Cardiac muscle cell (in vitro differentiated cells and primary cell): ENCODE measurements around the gene FOCAD. TPM values are rescaled to one million over a fixed set of nuclear protein-coding genes. Genes with fewer than 3 reads are reported as not detected.

ENCODE experiments used
- DNase-seq, 2 donors: peaks; one replicate each; pipeline versions ENCODE4 v3.0.0 to v3.0.0-alpha.2; 2010 to 2017; ENCODE audit warnings: low read depth in 1 of 2, low spot score in 1 of 2
- H3K27ac ChIP-seq: fragments of 200-600 bp; sonication (generic); 2 replicates; pipeline ENCODE4 v1.5.1; 2016
- H3K27me3 ChIP-seq: fragments of 200-600 bp; sonication (generic); 2 replicates; pipeline ENCODE4 v1.6.0; 2016; ENCODE audit warnings: control low read depth
- H3K36me3 ChIP-seq: fragments of 200-600 bp; sonication (generic); 2 replicates; pipeline ENCODE4 v1.5.1; 2016; ENCODE audit warnings: control low read depth
- H3K4me1 ChIP-seq: fragments of 200-600 bp; sonication (generic); 2 replicates; pipeline ENCODE4 v1.8.1; 2017; ENCODE audit warnings: low read depth, mild to moderate bottlenecking, mixed run types
- H3K4me3 ChIP-seq: fragments of 200-600 bp; sonication (generic); 2 replicates; pipeline ENCODE4 v1.5.1; 2016; ENCODE audit warnings: mild to moderate bottlenecking
- H3K9me3 ChIP-seq: fragments of 200-600 bp; sonication (generic); 2 replicates; pipeline ENCODE4 v1.5.1; 2017; ENCODE audit warnings: low read depth, mild to moderate bottlenecking, control low read depth
- CTCF ChIP-seq: IDR thresholded peaks from 2 replicates; pipeline ENCODE4 v1.5.1; 2012; ENCODE audit warnings: low read depth, mild to moderate bottlenecking, low read length
- polyA plus RNA-seq: library from polyadenylated mRNA; unstranded; fragments of >200 nt; fragmentation: Nextera tagmentation; extraction: Ambion mirVana; gene quantifications from 2 replicates; pipeline ENCODE4 v1.2.1, GENCODE V29; 2016
- total RNA-seq: library from RNA; depleted of rRNA; stranded (reverse); fragments of >200 nt; gene quantifications from 2 replicates; pipeline ENCODE4 v1.2.3, GENCODE V29; 2016

FOCAD gene
- total and polyA plus RNA-seq, 2 experiments from 2014 or later = 32.9 to 57.0 TPM

DNA sequence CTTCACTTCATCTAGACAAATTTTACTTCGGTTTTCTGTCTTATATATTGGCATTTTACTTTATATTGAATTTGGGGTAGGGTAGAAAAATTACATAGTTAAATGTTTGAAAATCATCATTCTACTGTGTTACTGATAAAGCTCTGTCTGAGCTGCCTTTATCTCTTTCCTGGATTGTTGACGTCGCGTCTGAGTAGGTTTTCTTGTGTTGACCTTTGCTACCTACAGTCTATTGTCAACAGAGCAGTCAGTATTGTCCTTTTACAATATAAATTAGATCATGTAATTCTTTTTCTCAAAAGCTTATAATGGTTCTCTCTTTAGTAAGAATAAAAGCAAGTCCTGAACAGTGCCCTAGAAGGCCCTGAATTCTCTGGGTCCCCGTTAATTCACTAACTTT is 219.2 kb downstream of the FOCAD start:
- Histone ChIP-seq H3K27ac (no peak overlapping the region), H3K4me1 (peaks cover 23% of the 10 kb centered on the region), H3K4me3 (no peak overlapping the region), H3K27me3 (no peaks in the 10 kb centered on the region), H3K9me3 (no peaks in the 10 kb centered on the region), H3K36me3 (no peaks in the 10 kb centered on the region)
- no peak for TF ChIP-seq CTCF
- DNase-seq = no peak

DNA sequence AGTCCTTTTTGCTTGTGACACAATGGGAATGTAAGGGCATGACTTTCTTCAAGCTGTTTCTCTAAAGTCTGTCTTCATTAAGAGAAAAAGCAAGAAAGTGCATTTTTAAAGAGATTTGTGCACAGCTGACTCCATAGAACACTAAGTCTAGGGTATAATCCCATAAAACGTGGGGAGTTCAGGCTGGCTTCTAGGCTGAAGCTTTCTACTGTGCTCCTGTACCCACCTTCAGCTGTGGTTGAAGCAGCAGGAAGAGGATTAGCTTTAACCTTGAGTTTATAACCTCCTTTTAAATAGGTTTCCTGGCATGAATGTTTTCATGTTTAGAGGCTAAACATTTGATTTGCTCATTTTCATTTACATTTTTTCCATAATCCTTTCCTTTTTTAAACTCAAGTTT is 220.9 kb downstream of the FOCAD start:
- peaks cover 9% of the 10 kb centered on the region for H3K4me1 ChIP-seq
- no peaks in the 10 kb centered on the region for H3K9me3 ChIP-seq
- no peak overlapping the region for H3K27ac ChIP-seq
- no peak for TF ChIP-seq CTCF
- no peaks in the 10 kb centered on the region for H3K27me3 ChIP-seq
- H3K36me3 ChIP-seq = no peaks in the 10 kb centered on the region
- DNase-seq = no peak
- no peak overlapping the region for H3K4me3 ChIP-seq

DNA sequence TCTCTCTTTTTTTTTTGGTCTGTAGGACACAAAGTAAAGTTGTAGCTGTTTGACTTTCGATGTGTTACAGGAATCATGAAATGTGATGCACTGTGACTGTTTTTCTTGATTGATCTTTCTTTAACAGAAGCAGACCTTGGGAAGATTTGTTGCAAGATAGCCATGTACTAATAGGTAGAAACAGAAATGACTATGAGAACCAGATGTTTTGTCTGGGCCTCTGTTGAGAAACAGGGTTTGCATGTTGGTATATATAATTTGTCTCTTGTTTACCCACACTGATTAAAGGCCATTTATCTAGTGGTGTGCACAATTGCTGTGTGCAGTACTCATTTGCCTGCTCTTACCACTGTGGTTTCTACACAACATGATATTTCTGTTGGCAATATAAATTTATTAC is 222.3 kb downstream of the FOCAD start:
- Histone ChIP-seq H3K27me3 (no peaks in the 10 kb centered on the region), H3K9me3 (no peaks in the 10 kb centered on the region), H3K4me1 (peaks cover 6% of the 10 kb centered on the region), H3K4me3 (no peak overlapping the region), H3K36me3 (no peaks in the 10 kb centered on the region), H3K27ac (no peak overlapping the region)
- DNase-seq = no peak
- TF ChIP-seq CTCF = no peak

DNA sequence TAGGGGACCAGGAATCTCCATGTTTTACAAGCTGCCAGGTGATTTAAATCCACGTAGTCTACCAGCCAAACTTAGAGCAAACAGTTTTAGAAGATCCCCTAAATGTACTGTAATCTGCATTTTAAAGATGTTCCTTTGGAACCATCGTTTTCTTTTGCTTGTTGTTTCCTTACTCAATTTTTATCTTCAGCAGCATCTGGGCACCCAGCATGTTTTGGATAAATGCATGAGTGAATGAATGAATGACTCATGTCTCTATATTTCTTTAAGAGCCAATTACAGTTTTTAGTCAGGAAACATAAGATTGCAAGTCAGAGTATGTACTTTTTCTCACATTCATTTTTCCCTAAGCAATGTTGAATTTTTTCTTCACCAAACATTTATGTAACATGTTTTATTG is 224.4 kb downstream of the FOCAD start:
- Histone ChIP-seq H3K4me1 (peaks cover 13% of the 10 kb centered on the region), H3K36me3 (no peaks in the 10 kb centered on the region), H3K9me3 (no peaks in the 10 kb centered on the region), H3K27ac (no peak overlapping the region), H3K27me3 (no peaks in the 10 kb centered on the region), H3K4me3 (no peak overlapping the region)
- no peak for DNase-seq
- no peak for TF ChIP-seq CTCF

DNA sequence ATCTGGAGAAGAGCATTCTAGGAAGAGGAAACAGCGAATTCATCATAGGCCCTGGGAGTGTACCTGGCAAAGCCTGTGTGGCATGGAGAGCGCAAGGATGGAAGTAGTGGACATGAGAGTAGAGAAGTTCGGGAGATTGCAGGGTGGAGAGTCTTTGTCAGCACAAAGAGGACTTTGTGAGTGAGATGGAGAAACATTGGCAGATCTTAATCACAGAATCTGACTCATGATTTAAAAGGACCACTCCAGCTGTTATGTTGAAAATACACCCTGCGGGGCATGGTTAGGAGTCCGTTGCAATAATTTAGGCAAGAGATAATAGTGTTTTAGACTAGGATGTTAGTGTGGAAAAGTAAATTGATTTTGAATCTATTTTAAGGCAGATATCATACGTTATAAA is 230.5 kb downstream of the FOCAD start:
- H3K27ac ChIP-seq = no peak overlapping the region
- no peak for DNase-seq
- H3K9me3 ChIP-seq = no peaks in the 10 kb centered on the region
- H3K36me3 ChIP-seq = no peaks in the 10 kb centered on the region
- peaks cover 16% of the 10 kb centered on the region for H3K4me1 ChIP-seq
- H3K27me3 ChIP-seq = no peaks in the 10 kb centered on the region
- no peak for TF ChIP-seq CTCF
- no peak overlapping the region for H3K4me3 ChIP-seq

- peaks cover 3% of the 10 kb centered on the region for H3K36me3 ChIP-seq
- no peak overlapping the region for H3K27ac ChIP-seq
- H3K27me3 ChIP-seq = no peaks in the 10 kb centered on the region
- TF ChIP-seq CTCF = no peak
- peaks cover 8% of the 10 kb centered on the region for H3K4me1 ChIP-seq
- H3K9me3 ChIP-seq = no peaks in the 10 kb centered on the region
- no peak for DNase-seq
- no peak overlapping the region for H3K4me3 ChIP-seq
Measured at GRCh38 chr9:20921362-20921761, 237.3 kb downstream of the FOCAD start.
